ENCODE measurements around the gene APBB2.

DNA sequence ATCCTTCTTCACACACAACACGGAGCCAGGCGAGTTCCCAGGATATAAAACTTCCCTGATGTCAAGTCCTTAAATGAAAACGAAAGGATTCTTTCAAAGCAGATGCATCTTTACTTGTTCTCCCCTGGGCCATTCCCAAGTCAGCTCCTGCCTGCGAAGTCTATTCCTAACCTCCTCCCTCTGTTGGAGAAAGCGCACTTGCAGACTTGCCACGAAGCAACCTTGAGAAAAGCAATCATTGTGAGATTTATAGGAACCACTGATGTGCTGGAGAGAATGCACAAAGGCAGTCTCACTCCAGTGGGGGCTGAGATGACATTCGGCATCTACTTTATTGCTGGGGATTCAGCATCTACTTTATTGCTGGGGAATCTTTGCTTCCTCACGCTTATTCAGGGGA lies 308.9 kb downstream of the APBB2 start:
- TF ChIP-seq POLR2A (IDR thresholded peaks at IDR 0.05) (no peak), CTCF (IDR thresholded peaks at IDR 0.05) (no peak)
